Measurements from ENCODE around the gene PCNX2. TPM values are rescaled to one million over a fixed set of nuclear protein-coding genes. Genes with fewer than 3 reads are reported as not detected.

PCNX2 gene
- total RNA-seq, 1 experiment from 2014 or later: 15.3 TPM

- Histone ChIP-seq H4K20me1 (ENCODE audit: insufficient read depth) (no peaks in the 10 kb centered on the region), H3K9me3 (ENCODE audit: control insufficient read depth in 1 of 2, insufficient read depth in 1 of 2, low read depth in 1 of 2, low read length in 2 of 2) (no peaks in the 10 kb centered on the region), H3K9me2 (ENCODE audit: insufficient read depth) (no peaks in the 10 kb centered on the region), H2AFZ (ENCODE audit: low read depth, low read length, poor library complexity, severe bottlenecking) (no peak overlapping the region), H3K4me2 (ENCODE audit: low read length) (no peak overlapping the region), H3K27ac (ENCODE audit: low read depth, low read length) (no peak overlapping the region), H3K4me1 (ENCODE audit: control insufficient read depth in 1 of 2, insufficient read depth in 2 of 2, low read length in 2 of 2) (peaks cover 0 to 3% of the 10 kb centered on the region in 2 experiments; a peak in 1 of 4 replicates), H3K79me2 (ENCODE audit: insufficient read depth, low read length) (no peaks in the 10 kb centered on the region), H3K9ac (ENCODE audit: low read length) (no peak overlapping the region), H3K27me3 (ENCODE audit: insufficient read depth, low read length) (no peaks in the 10 kb centered on the region), H3K36me3 (ENCODE audit: control insufficient read depth in 1 of 2, insufficient read depth in 2 of 2, low read length in 2 of 2) (no peaks in the 10 kb centered on the region), H3K4me3 (replicated peaks in 1 of 2; ENCODE audit: low read depth in 1 of 2, low read length in 2 of 2) (no peak overlapping the region)
- RAD21 ChIA-PET (ENCODE audit: low non-redundant PET in 1 of 2, low total read pairs in 2 of 2, uncharacterized antibody in 2 of 2, unreplicated experiment in 2 of 2): no interaction called here
- intact Hi-C loops (cut with micrococcal nuclease): no loop called here
- TF ChIP-seq ZBTB33 (IDR thresholded peaks at IDR 0.05; ENCODE audit: extremely low read depth, insufficient replicate concordance, low read length) (no peak), RAD21 (IDR thresholded peaks at IDR 0.05; ENCODE audit: low read depth) (no peak), CEBPB (IDR thresholded peaks at IDR 0.05; ENCODE audit: low read depth) (no peak), FOSL1 (IDR thresholded peaks at IDR 0.05; ENCODE audit: low read depth) (no peak), CTCF (IDR thresholded peaks at IDR 0.05 in 2 of 3, conservative IDR thresholded peaks at IDR 0.05 in 1 of 3; ENCODE audit: borderline replicate concordance in 1 of 3, insufficient read depth in 1 of 3, low read depth in 2 of 3, low read length in 2 of 3) (no peak), ZFX (IDR thresholded peaks at IDR 0.05) (no peak), SP1 (IDR thresholded peaks at IDR 0.05; ENCODE audit: low read depth) (no peak)
- no peak for DNase-seq (ENCODE audit: low read depth, low spot score)
- no TSS peak for BruUV-seq (replicated peaks)
- no peak for ATAC-seq
- POLR2A ChIA-PET: no interaction called here
- CTCF ChIA-PET: no interaction called here
Measured at GRCh38 chr1:233027046-233027445, 268.5 kb downstream of the PCNX2 start.

All from HCT116 (cell line).